ENCODE results near the gene FUOM. TPM values are rescaled to one million over a fixed set of nuclear protein-coding genes. Genes with fewer than 3 reads are reported as not detected.

The FUOM gene
- total RNA-seq, 1 experiment from 2014 or later: 30.2 TPM

- in situ Hi-C loops (cut with HindIII; ENCODE audit: low pct_unique_long_range_greater_than_20kb, low sequenced_read_pairs): no loop called here
- no peak for DNase-seq (ENCODE audit: low read depth, low spot score)
These were observed 47.4 kb downstream of the FUOM start for GRCh38 chr10:133310399-133310755.

- in situ Hi-C loops (cut with HindIII; ENCODE audit: low pct_unique_long_range_greater_than_20kb, low sequenced_read_pairs): no loop called here
These were observed 48.0 kb downstream of the FUOM start for GRCh38 chr10:133309720-133310398.

GRCh38 chr10:133309100-133309719, 48.6 kb downstream of the FUOM start:
- in situ Hi-C loops (cut with HindIII; ENCODE audit: low pct_unique_long_range_greater_than_20kb, low sequenced_read_pairs): no loop called here
- peak; percentile 82 for DNase-seq (ENCODE audit: low read depth, low spot score)

More at GRCh38 chr10:133309720-133310398, 48.0 kb downstream of the FUOM start:
- DNase-seq (ENCODE audit: low read depth, low spot score): no peak

GRCh38 chr10:133308421-133309099, 49.3 kb downstream of the FUOM start, which contains the start of the genes TUBGCP2 and ZNF511:
TUBGCP2 (minus strand) TSS chr10:133308872; CDS start chr10:133302941, 5,931 bp downstream.
ZNF511 (plus strand) TSS chr10:133308914; CDS start chr10:133308944, 30 bp downstream.
- peak; percentile 68 for DNase-seq (ENCODE audit: low read depth, low spot score)
- in situ Hi-C loops (cut with HindIII; ENCODE audit: low pct_unique_long_range_greater_than_20kb, low sequenced_read_pairs): no loop called here

GRCh38 chr10:133307776-133308420, 49.9 kb downstream of the FUOM start:
- DNase-seq (ENCODE audit: low read depth, low spot score): peak; percentile 72
- in situ Hi-C loops (cut with HindIII; ENCODE audit: low pct_unique_long_range_greater_than_20kb, low sequenced_read_pairs): no loop called here

GRCh38 chr10:133306941-133307379, 50.9 kb downstream of the FUOM start:
- in situ Hi-C loops (cut with HindIII; ENCODE audit: low pct_unique_long_range_greater_than_20kb, low sequenced_read_pairs): no loop called here
- no peak for DNase-seq (ENCODE audit: low read depth, low spot score)

GRCh38 chr10:133306097-133306476, 51.7 kb downstream of the FUOM start:
- in situ Hi-C loops (cut with HindIII; ENCODE audit: low pct_unique_long_range_greater_than_20kb, low sequenced_read_pairs): no loop called here
- DNase-seq (ENCODE audit: low read depth, low spot score): no peak

Small RNAs within 50 kb of the gene (small RNA-seq; reads per million reads assigned to genes)
- 0 reads per million in 2 experiments for gene AL360181.4
- gene BANF1P2: 0 reads per million in 2 experiments
- 0 reads per million in 2 experiments for gene MIR3944

Other genes with a start within 250 kb of the FUOM start
- gene KNDC1, start 197.8 kb downstream of the FUOM start, total RNA-seq (2014; rRNA removed; shearing (Covaris generic)): 0.34 and 0.45 TPM in 2 replicates
- gene UTF1, start 127.8 kb downstream of the FUOM start, total RNA-seq (2014; rRNA removed; shearing (Covaris generic)): not detected in 2 replicates
- gene VENTX, start 120.2 kb downstream of the FUOM start, total RNA-seq (2014; rRNA removed; shearing (Covaris generic)): not detected in 2 replicates
- gene ADAM8, start 81.2 kb downstream of the FUOM start, total RNA-seq (2014; rRNA removed; shearing (Covaris generic)): 0.05 and 0.64 TPM in 2 replicates
- gene TUBGCP2, start 49.1 kb downstream of the FUOM start, total RNA-seq (2014; rRNA removed; shearing (Covaris generic)): 28.7 and 33.1 TPM in 2 replicates
- gene ZNF511, start 49.1 kb downstream of the FUOM start, total RNA-seq (2014; rRNA removed; shearing (Covaris generic)): 15.2 and 28.1 TPM in 2 replicates
- not detected in 2 replicates for gene CALY, start 21.1 kb downstream of the FUOM start, total RNA-seq (2014; rRNA removed; shearing (Covaris generic))
- not detected in 2 replicates for gene PRAP1, start 10.6 kb downstream of the FUOM start, total RNA-seq (2014; rRNA removed; shearing (Covaris generic))
- 80.6 and 90.4 TPM in 2 replicates for gene ECHS1, start 15.3 kb upstream of the FUOM start, total RNA-seq (2014; rRNA removed; shearing (Covaris generic))
- gene PAOX, start 21.2 kb upstream of the FUOM start, total RNA-seq (2014; rRNA removed; shearing (Covaris generic)): 0.83 and 1.0 TPM in 2 replicates
- 34.9 and 38.5 TPM in 2 replicates for gene MTG1, start 36.1 kb upstream of the FUOM start, total RNA-seq (2014; rRNA removed; shearing (Covaris generic))
- gene SPRN, start 66.6 kb upstream of the FUOM start, total RNA-seq (2014; rRNA removed; shearing (Covaris generic)): not detected in 2 replicates
- gene SCART1, start 95.9 kb upstream of the FUOM start, total RNA-seq (2014; rRNA removed; shearing (Covaris generic)): 0.29 and 0.37 TPM in 2 replicates
- gene CYP2E1, start 169.3 kb upstream of the FUOM start, total RNA-seq (2014; rRNA removed; shearing (Covaris generic)): not detected in 2 replicates
- not detected in 2 replicates for gene SYCE1, start 207.6 kb upstream of the FUOM start, total RNA-seq (2014; rRNA removed; shearing (Covaris generic))